Sigmoid colon (tissue), 7 donors: ENCODE results near the gene RIMKLA. TPM values are rescaled to one million over a fixed set of nuclear protein-coding genes. Genes with fewer than 3 reads are reported as not detected.

Experiments
- DNase-seq: peaks from one replicate; pipeline ENCODE4 v3.0.0-alpha.2; 2019
- H3K27ac ChIP-seq, 4 donors: fragments of 200-600 bp; sonication (generic); one replicate each; pipeline ENCODE4 v1.5.1; 2016 to 2019; ENCODE audit warnings: mild to moderate bottlenecking in 1 of 4
- H3K27me3 ChIP-seq, 3 donors: fragments of 200-600 bp; sonication (generic); one replicate each; pipeline ENCODE4 v1.5.1; 2019; ENCODE audit warnings: mild to moderate bottlenecking in 1 of 3
- H3K36me3 ChIP-seq, 4 donors: fragments of 200-600 bp; sonication (generic); one replicate each; pipeline ENCODE4 v1.5.1; 2016 to 2019
- H3K4me1 ChIP-seq, 4 donors: fragments of 200-600 bp; sonication (generic); one replicate each; pipeline ENCODE4 v1.5.1; 2017 to 2019
- H3K4me3 ChIP-seq, 4 donors: fragments of 200-600 bp; sonication (generic); one replicate each; pipeline ENCODE4 v1.5.1; 2017 to 2019; ENCODE audit warnings: mild to moderate bottlenecking in 2 of 4, moderate library complexity in 1 of 4
- H3K9me3 ChIP-seq, 4 donors: fragments of 200-600 bp in 3 of 4; sonication (generic) in 3 of 4; one replicate each; pipeline versions ENCODE4 v1.5.1 to v1.6.1; 2013 to 2019
- EP300 ChIP-seq, 4 donors: sonication (generic); formaldehyde crosslinking; IDR thresholded peaks; one replicate each; pipeline ENCODE4 v1.6.1; 2017; ENCODE audit warnings: antibody characterized with exemption in 4 of 4
- POLR2A ChIP-seq, 2 donors: fragments of 450-650 bp; IDR thresholded peaks; one replicate each; pipeline ENCODE4 v1.6.1; 2016; ENCODE audit warnings: antibody characterized with exemption in 2 of 2, mild to moderate bottlenecking in 2 of 2, moderate library complexity in 2 of 2
- POLR2AphosphoS5 ChIP-seq, 4 donors: sonication (generic); formaldehyde crosslinking; IDR thresholded peaks; one replicate each; pipeline ENCODE4 v1.6.1; 2017; ENCODE audit warnings: antibody characterized with exemption in 4 of 4
- WGBS, 2 donors: extraction: QIAGEN DNeasy Blood & Tissue Kit; methylation state at CpG; one replicate each; pipeline ENCODE4 v1.1.7; 2013; 5-methylcytosine and 5-hydroxymethylcytosine counted together
- intact Hi-C: fragments of 100-400 bp; cut with DNase I; formaldehyde crosslinking; loops from one replicate; pipeline ENCODE4 v1.15.1; 2023
- polyA plus RNA-seq, 3 donors: library from polyadenylated mRNA; stranded (reverse); fragments of 200-250 nt; gene quantifications; one replicate each; pipeline ENCODE4 v1.2.3, GENCODE V29; 2013
- total RNA-seq, 4 donors: library from RNA; depleted of rRNA; stranded (reverse); fragments of >200 nt; gene quantifications; one replicate each; pipeline ENCODE4 v1.1.0, GENCODE V29; 2016
- TF ChIP-seq, protein P1 (sequence below), 4 experiments: fragments of 450-650 bp in 3 of 4; fragments of 200-600 bp in 1 of 4; IDR thresholded peaks; one replicate each; pipeline ENCODE4 v1.5.1; 2016 to 2019; ENCODE audit warnings: antibody characterized with exemption in 4 of 4, mild to moderate bottlenecking in 3 of 4, moderate library complexity in 2 of 4
- donor health status: healthy with polysubstance abuse.
- donor health status: Bipolar disorder and iron deficiency.
- donor health status: healthy.

RIMKLA gene
- total and polyA plus RNA-seq, 7 donors: 2.1 to 11.4 (median 4.1) TPM

DNA sequence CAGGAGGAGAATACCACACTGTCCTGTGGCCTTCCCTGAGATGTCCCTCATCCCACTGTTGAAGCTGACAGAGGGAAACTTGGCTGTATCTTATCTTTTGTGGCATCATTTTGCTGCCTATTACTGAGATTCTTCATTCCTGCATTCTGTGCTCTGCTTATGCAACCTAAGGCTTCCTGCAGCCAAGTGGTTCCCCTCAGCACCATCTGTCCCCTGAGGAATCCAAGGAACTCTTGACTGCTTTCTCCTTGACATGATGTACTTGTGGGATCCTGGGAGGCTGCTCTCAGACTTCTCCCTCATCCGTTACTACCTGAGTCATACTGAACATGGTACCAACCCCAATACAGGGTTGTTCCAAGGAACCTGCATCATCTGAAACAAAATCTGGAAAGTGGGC lies 21.1 kb upstream of the RIMKLA start:
- H3K4me1 ChIP-seq: no peaks in the 10 kb centered on the region
- no peak for TF ChIP-seq POLR2A (IDR thresholded peaks at IDR 0.05)
- TF ChIP-seq POLR2AphosphoS5 (IDR thresholded peaks at IDR 0.05): no peak
- TF ChIP-seq EP300 (IDR thresholded peaks at IDR 0.05): no peak
- TF ChIP-seq, protein P1, sequence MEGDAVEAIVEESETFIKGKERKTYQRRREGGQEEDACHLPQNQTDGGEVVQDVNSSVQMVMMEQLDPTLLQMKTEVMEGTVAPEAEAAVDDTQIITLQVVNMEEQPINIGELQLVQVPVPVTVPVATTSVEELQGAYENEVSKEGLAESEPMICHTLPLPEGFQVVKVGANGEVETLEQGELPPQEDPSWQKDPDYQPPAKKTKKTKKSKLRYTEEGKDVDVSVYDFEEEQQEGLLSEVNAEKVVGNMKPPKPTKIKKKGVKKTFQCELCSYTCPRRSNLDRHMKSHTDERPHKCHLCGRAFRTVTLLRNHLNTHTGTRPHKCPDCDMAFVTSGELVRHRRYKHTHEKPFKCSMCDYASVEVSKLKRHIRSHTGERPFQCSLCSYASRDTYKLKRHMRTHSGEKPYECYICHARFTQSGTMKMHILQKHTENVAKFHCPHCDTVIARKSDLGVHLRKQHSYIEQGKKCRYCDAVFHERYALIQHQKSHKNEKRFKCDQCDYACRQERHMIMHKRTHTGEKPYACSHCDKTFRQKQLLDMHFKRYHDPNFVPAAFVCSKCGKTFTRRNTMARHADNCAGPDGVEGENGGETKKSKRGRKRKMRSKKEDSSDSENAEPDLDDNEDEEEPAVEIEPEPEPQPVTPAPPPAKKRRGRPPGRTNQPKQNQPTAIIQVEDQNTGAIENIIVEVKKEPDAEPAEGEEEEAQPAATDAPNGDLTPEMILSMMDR (IDR thresholded peaks at IDR 0.05): no peak
- no peaks in the 10 kb centered on the region for H3K9me3 ChIP-seq
- no peaks in the 10 kb centered on the region for H3K36me3 ChIP-seq
- no peaks in the 10 kb centered on the region for H3K27me3 ChIP-seq
- no peak for DNase-seq
- H3K4me3 ChIP-seq: no peak overlapping the region
- no peak overlapping the region for H3K27ac ChIP-seq
- WGBS, 2 donors: 86 to 97% methylated on average over 1 of the region's 1 CpG
- intact Hi-C loops: no loop called here

DNA sequence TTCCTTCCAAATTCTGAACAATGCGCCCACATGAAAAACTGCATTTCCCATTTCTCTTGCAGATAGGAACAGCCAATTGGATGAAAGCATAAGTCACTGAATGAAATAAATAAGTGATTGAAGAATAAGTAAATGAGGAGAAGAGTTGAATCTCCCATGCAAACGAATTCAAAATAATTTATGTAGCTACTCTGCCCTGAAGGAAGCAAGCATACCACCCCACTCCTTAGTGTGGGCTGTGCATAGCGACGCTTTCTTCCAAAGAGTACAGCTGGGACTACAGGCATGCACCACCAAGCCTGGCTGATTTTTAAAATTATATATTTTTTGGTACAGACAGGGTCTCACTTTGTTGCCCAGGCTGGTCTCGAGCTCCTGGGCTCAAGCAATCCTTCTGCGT lies 16.5 kb upstream of the RIMKLA start:
- 88 to 91% methylated on average over 6 of the region's 6 CpGs for WGBS, 2 donors
- H3K27me3 ChIP-seq: no peaks in the 10 kb centered on the region
- intact Hi-C loops: no loop called here
- H3K9me3 ChIP-seq: no peaks in the 10 kb centered on the region
- no peaks in the 10 kb centered on the region for H3K36me3 ChIP-seq
- no peak for TF ChIP-seq POLR2AphosphoS5 (IDR thresholded peaks at IDR 0.05)
- TF ChIP-seq, protein P1 (IDR thresholded peaks at IDR 0.05): no peak
- no peak for DNase-seq
- no peak overlapping the region for H3K27ac ChIP-seq
- H3K4me1 ChIP-seq: no peaks in the 10 kb centered on the region
- no peak overlapping the region for H3K4me3 ChIP-seq

DNA sequence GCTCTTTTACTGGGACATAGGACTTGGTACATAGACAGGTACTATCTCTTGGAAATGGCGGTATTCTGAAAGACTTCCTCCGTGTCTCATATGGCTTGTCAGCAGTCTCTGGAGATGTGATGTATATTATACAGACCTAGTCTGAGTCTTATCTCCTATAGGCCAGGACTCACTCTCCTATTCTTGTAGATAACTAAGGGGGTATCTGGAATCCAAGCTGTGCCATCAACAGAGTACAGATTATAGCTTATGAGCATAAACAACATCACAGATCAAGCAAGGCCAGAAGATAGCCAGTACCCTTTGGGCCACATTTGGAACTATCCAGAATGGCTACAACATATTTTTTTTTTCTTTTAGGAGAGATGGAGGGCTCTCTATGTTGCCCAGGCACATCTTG lies 16.1 kb upstream of the RIMKLA start:
- DNase-seq: no peak
- 93 to 97% methylated on average over 2 of the region's 2 CpGs for WGBS, 2 donors
- H3K9me3 ChIP-seq: no peaks in the 10 kb centered on the region
- no peak for TF ChIP-seq POLR2AphosphoS5 (IDR thresholded peaks at IDR 0.05)
- TF ChIP-seq POLR2A (IDR thresholded peaks at IDR 0.05): no peak
- no peaks in the 10 kb centered on the region for H3K4me1 ChIP-seq
- H3K4me3 ChIP-seq: no peak overlapping the region
- H3K36me3 ChIP-seq: no peaks in the 10 kb centered on the region
- intact Hi-C loops: no loop called here
- H3K27ac ChIP-seq: no peak overlapping the region
- H3K27me3 ChIP-seq: no peaks in the 10 kb centered on the region

DNA sequence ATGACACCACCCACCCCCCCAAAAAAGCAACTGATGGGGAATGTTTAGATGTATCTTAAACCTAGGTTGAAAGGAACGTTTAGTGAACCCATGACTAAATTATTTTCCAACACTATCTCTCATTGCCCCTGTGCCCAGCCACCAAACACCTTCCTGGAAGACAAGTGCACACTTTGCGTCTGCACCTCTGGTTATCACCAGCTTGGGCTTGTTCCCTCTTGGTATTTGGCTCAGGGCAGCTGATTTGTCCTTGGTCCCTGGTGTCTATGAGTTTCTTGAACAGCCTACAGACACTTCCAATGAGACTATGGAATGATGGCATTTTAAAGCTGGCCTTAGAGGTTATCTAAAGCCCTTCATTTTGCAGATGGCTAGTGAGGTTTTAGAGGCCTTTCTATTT lies 15.5 kb upstream of the RIMKLA start:
- Histone ChIP-seq H3K27ac (no peak overlapping the region), H3K27me3 (no peaks in the 10 kb centered on the region), H3K9me3 (no peaks in the 10 kb centered on the region), H3K4me3 (no peak overlapping the region), H3K4me1 (no peaks in the 10 kb centered on the region), H3K36me3 (no peaks in the 10 kb centered on the region)
- DNase-seq: no peak
- intact Hi-C loops: no loop called here
- TF ChIP-seq POLR2AphosphoS5 (IDR thresholded peaks at IDR 0.05) (no peak), POLR2A (IDR thresholded peaks at IDR 0.05) (no peak), EP300 (IDR thresholded peaks at IDR 0.05) (no peak)
- TF ChIP-seq, protein P1 (IDR thresholded peaks at IDR 0.05): no peak
- WGBS, 2 donors: 86 to 89% methylated on average over 2 of the region's 2 CpGs

DNA sequence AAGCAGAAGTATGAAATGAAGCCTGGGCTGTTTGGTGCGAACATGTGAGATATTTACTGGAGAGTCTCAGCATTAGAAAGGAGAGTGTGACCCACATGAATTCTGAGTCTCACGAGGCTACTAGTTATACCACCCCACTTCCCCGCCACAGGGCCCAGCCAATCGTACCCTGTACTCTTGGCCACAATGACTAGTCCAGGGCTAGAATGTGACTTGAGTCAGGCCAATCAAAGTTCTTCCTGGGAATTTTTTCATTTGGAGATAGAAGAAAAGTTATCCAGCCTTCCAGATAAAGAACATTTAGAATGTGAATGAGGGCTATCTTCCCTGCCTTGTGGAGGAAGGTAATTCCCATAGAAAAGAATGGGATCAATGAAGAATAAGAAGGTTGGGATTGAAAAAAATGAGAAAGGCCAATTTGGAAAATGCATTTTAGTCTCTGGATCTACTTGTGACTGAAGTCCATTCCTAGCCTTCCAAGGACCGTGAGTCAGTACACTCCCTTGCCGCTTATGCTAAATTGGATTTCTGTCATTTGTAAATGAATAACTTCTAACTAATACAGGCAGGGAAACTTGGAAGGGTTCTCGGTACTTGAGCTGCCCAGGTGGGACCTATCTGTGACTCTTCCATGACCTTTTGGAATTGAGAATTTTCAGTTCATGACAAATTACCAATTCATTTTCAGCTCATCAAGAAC lies 12.3 kb upstream of the RIMKLA start:
- no peaks in the 10 kb centered on the region for H3K27me3 ChIP-seq

More for the DNA sequence above, 12.3 kb upstream of the RIMKLA start:
- Histone ChIP-seq H3K9me3 (no peaks in the 10 kb centered on the region), H3K4me1 (no peaks in the 10 kb centered on the region), H3K27ac (no peak overlapping the region), H3K36me3 (no peaks in the 10 kb centered on the region), H3K4me3 (no peak overlapping the region)
- intact Hi-C loops: no loop called here
- 60 to 82% methylated on average over 7 of the region's 7 CpGs for WGBS, 2 donors
- no peak for DNase-seq
- TF ChIP-seq POLR2A (IDR thresholded peaks at IDR 0.05) (no peak), EP300 (IDR thresholded peaks at IDR 0.05) (no peak), POLR2AphosphoS5 (IDR thresholded peaks at IDR 0.05) (no peak)
- TF ChIP-seq, protein P1 (IDR thresholded peaks at IDR 0.05): no peak
